ENCODE results near the gene SOX21. TPM values are rescaled to one million over a fixed set of nuclear protein-coding genes. Genes with fewer than 3 reads are reported as not detected.

Gene SOX21
- total RNA-seq, 4 donors from 2014 or later, result not detected

DNA sequence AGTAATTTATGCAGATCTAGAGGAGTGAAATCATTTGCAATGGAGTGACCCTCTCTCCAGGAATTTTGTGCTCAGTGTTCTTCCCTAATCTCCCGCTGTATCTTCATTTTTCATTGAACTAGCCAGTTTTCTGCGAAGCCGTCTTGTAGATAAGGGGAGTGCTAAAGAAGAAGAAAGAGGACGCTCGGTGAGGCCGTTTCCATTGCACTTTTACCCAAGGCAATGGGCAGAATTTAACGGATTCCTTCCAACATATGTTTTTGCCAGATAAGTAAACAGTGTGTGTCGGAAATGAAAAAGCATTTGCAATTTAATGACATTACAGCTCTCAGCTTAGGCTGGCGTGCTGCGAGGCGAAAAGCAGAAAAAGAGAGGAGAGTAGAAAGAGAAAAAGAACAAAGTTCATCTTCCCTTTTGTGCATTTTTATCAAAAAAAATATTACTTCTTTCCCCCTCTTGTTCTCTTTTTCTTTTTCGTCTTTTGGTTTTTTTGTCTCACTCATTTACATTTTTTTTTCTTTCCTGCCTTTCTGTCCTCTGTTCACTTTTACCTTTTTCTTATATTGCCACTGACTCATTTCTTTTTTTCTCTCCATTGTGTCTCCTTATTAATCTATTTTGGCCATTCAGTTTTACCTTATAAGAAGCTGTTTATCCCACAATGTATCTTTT is 49.9 kb downstream of the SOX21 start:
- TF ChIP-seq EP300 (IDR thresholded peaks at IDR 0.05; ENCODE audit: low read depth) (no peak), POLR2AphosphoS5 (IDR thresholded peaks at IDR 0.05) (no peak), POLR2A (IDR thresholded peaks at IDR 0.05) (no peak)
- TF ChIP-seq, protein P1, sequence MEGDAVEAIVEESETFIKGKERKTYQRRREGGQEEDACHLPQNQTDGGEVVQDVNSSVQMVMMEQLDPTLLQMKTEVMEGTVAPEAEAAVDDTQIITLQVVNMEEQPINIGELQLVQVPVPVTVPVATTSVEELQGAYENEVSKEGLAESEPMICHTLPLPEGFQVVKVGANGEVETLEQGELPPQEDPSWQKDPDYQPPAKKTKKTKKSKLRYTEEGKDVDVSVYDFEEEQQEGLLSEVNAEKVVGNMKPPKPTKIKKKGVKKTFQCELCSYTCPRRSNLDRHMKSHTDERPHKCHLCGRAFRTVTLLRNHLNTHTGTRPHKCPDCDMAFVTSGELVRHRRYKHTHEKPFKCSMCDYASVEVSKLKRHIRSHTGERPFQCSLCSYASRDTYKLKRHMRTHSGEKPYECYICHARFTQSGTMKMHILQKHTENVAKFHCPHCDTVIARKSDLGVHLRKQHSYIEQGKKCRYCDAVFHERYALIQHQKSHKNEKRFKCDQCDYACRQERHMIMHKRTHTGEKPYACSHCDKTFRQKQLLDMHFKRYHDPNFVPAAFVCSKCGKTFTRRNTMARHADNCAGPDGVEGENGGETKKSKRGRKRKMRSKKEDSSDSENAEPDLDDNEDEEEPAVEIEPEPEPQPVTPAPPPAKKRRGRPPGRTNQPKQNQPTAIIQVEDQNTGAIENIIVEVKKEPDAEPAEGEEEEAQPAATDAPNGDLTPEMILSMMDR (IDR thresholded peaks at IDR 0.05), result no peak
- WGBS, 2 donors (ENCODE audit: low coverage in 1 of 2), result 23 to 29% methylated on average over 12 of the region's 12 CpGs
- in situ Hi-C loops (cut with MboI; ENCODE audit: low pct_ligation_motif_present in 1 of 4, low pct_unique_long_range_greater_than_20kb in 1 of 4, low sequenced_read_pairs in 3 of 4) (no loop called here), intact Hi-C loops (cut with DNase I; ENCODE audit: low total_unique reads) (no loop called here)
- DNase-seq, result no peak
- Histone ChIP-seq H3K4me1 (peaks cover 0 to 14% (median 0%) of the 10 kb centered on the region in 4 donors), H3K27me3 (peaks cover 38% of the 10 kb centered on the region), H3K9me3 (no peaks in the 10 kb centered on the region), H3K27ac (no peak overlapping the region), H3K4me3 (no peak overlapping the region), H3K36me3 (no peaks in the 10 kb centered on the region)

DNA sequence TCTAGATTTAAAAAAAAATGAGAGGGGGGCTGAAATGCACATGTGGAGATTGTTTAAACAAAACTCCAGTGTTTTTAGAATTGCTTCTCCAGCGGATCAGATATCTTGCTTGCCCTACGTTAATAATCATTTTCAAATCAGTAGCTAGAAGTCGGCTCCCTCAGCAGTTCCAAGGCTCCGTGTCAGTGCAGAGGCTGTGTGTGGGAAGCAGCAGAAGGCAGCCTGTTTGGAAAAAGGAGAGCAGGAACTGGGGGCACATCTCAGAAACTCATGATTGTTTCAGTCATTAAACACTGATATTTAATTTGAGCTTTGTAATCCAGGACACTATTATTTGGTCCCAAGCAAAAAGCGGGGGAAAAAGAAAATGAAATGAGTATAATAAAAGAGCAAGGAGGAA is 50.9 kb downstream of the SOX21 start:
- Histone ChIP-seq H3K4me1 (peaks cover 0 to 14% (median 0%) of the 10 kb centered on the region in 4 donors), H3K36me3 (no peaks in the 10 kb centered on the region), H3K4me3 (no peak overlapping the region), H3K27ac (no peak overlapping the region), H3K9me3 (no peaks in the 10 kb centered on the region), H3K27me3 (peaks cover 38% of the 10 kb centered on the region)
- in situ Hi-C loops (cut with MboI; ENCODE audit: low pct_ligation_motif_present in 1 of 4, low pct_unique_long_range_greater_than_20kb in 1 of 4, low sequenced_read_pairs in 3 of 4), result no loop called here
- TF ChIP-seq POLR2A (IDR thresholded peaks at IDR 0.05) (no peak), EP300 (IDR thresholded peaks at IDR 0.05; ENCODE audit: low read depth) (no peak), POLR2AphosphoS5 (IDR thresholded peaks at IDR 0.05) (no peak)
- TF ChIP-seq, protein P1 (IDR thresholded peaks at IDR 0.05), result no peak
- intact Hi-C loops (cut with DNase I; ENCODE audit: low total_unique reads), result no loop called here
- 28 to 56% methylated on average over 3 to 5 of the region's 5 CpGs for WGBS, 2 donors (ENCODE audit: low coverage in 1 of 2)
- DNase-seq, result no peak

DNA sequence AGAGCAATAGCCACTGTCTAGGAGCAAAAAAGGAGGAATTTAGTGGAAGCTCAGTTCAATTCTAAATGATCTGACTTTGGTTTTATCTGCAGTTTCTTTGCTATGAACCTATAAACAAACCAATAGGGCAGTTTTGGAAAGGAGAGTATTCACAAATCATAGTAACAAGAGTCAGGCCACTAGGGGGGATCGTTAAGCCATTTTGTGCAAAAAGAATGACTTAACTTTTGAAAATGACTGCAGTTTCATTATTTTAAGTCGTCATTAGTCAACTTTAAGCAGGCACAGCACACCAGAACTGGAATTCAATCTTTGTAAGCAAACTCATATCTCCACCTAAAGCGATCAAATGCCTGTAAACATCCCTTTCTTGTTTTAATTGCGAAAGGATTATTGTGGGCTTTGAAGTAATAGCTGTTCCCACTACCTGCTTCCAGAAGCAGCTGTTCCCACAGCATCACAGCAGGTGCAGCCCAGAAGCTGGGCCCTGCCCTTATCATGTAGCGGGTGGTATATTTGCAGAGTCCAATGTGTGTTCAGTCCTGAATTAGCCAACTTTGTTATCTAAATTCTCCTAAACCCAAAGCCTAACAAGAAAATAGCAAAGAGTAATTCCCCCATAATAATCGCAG is 51.5 kb downstream of the SOX21 start:
- peaks cover 35% of the 10 kb centered on the region for H3K27me3 ChIP-seq
- no peaks in the 10 kb centered on the region for H3K36me3 ChIP-seq
- 41 to 42% methylated on average over 5 to 6 of the region's 6 CpGs for WGBS, 2 donors (ENCODE audit: low coverage in 1 of 2)
- in situ Hi-C loops (cut with MboI; ENCODE audit: low pct_ligation_motif_present in 1 of 4, low pct_unique_long_range_greater_than_20kb in 1 of 4, low sequenced_read_pairs in 3 of 4), result no loop called here
- TF ChIP-seq POLR2A (IDR thresholded peaks at IDR 0.05), result no peak
- TF ChIP-seq EP300 (IDR thresholded peaks at IDR 0.05; ENCODE audit: low read depth), result no peak
- TF ChIP-seq, protein P1 (IDR thresholded peaks at IDR 0.05), result no peak
- TF ChIP-seq POLR2AphosphoS5 (IDR thresholded peaks at IDR 0.05), result no peak
- no peak overlapping the region for H3K27ac ChIP-seq
- DNase-seq, result no peak
- H3K4me1 ChIP-seq, result peaks cover 0 to 14% (median 0%) of the 10 kb centered on the region in 4 donors
- intact Hi-C loops (cut with DNase I; ENCODE audit: low total_unique reads), result no loop called here
- H3K4me3 ChIP-seq, result no peak overlapping the region
- H3K9me3 ChIP-seq, result no peaks in the 10 kb centered on the region

Small RNA genes within 50 kb of the gene (small RNA-seq; reads per million reads assigned to genes)
- 0 reads per million in 4 donors for gene RN7SL585P

Other genes with a start within 250 kb of the SOX21 start
- gene DCT, start 232.9 kb downstream of the SOX21 start, total RNA-seq, result not detected
- 10 to 100 TPM in 2 of 4 donors, 1 to 10 TPM in 2; 3.0 to 20.2 (median 9.6) TPM for gene TGDS, start 116.4 kb downstream of the SOX21 start, total RNA-seq
- gene GPR180, start 110.7 kb downstream of the SOX21 start, total RNA-seq, result 1 to 10 TPM in 3 of 4 donors, under 1 TPM in 1; 0.37 to 4.9 (median 2.3) TPM